Coronary artery (tissue), 2 donors: Measurements from ENCODE around the gene PBX2.

Experiments
- DNase-seq: peaks from one replicate; pipeline ENCODE4 v3.0.0-alpha.2; 2017; ENCODE audit warnings: low spot score
- H3K27ac ChIP-seq, 2 donors: fragments of 200-600 bp; sonication (generic); one replicate each; pipeline ENCODE4 v1.5.1; 2016 to 2019
- H3K4me3 ChIP-seq: fragments of 200-600 bp; sonication (generic); 2 replicates; pipeline ENCODE4 v1.5.1; 2016; ENCODE audit warnings: mild to moderate bottlenecking, moderate library complexity
- TF ChIP-seq, protein P1 (sequence below): fragments of 200-600 bp; sonication (generic); IDR thresholded peaks from one replicate; pipeline ENCODE4 v1.5.1; 2019; ENCODE audit warnings: antibody characterized with exemption

Gene PBX2

DNA sequence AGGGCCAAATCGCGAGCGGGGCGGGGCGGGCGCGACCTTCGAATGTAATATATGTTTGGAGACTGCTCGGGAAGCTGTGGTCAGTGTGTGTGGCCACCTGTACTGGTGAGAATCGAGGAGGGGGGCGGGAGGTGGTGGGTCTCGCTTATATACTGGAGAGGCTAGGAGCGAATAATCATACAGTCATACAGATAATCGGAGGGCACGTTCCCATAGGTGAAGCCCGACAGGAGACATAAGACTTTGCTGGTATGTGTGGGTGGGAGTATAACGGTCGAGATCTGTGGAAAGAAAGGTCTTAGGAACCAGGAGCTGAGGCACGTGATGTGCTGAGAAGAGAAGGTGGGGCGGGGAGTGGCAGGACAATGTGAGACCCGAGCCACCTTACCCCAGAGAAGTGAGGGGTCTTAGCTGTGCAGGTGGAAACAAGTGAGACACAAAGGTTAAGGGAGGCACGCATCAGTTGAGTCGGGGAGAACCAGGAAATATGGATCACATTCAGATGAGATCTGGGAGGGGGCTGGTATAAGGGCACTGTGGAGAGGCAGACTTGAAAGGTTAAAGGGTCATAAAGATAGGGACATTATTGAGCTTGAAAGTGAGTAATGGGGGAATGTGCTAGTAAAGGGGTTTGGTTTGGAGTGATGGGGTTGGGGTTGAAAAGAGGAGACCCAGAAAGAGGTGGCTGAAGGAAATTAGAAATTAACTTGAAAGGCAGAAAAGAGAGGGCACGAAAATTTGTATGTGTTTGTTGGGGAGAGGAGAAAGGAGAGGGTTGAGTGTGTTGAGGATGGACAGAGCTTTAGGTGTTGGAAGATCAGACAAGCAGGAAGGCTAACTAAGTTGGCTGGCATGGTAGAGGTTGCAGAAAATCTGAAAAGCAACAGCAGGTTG is 11.2 kb downstream of the PBX2 start:
- Histone ChIP-seq H3K27ac (peak overlapping the region; percentile 89 to 95), H3K4me3 (peak overlapping the region; percentile 95)
- DNase-seq = no peak
- TF ChIP-seq, protein P1, sequence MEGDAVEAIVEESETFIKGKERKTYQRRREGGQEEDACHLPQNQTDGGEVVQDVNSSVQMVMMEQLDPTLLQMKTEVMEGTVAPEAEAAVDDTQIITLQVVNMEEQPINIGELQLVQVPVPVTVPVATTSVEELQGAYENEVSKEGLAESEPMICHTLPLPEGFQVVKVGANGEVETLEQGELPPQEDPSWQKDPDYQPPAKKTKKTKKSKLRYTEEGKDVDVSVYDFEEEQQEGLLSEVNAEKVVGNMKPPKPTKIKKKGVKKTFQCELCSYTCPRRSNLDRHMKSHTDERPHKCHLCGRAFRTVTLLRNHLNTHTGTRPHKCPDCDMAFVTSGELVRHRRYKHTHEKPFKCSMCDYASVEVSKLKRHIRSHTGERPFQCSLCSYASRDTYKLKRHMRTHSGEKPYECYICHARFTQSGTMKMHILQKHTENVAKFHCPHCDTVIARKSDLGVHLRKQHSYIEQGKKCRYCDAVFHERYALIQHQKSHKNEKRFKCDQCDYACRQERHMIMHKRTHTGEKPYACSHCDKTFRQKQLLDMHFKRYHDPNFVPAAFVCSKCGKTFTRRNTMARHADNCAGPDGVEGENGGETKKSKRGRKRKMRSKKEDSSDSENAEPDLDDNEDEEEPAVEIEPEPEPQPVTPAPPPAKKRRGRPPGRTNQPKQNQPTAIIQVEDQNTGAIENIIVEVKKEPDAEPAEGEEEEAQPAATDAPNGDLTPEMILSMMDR = no peak

DNA sequence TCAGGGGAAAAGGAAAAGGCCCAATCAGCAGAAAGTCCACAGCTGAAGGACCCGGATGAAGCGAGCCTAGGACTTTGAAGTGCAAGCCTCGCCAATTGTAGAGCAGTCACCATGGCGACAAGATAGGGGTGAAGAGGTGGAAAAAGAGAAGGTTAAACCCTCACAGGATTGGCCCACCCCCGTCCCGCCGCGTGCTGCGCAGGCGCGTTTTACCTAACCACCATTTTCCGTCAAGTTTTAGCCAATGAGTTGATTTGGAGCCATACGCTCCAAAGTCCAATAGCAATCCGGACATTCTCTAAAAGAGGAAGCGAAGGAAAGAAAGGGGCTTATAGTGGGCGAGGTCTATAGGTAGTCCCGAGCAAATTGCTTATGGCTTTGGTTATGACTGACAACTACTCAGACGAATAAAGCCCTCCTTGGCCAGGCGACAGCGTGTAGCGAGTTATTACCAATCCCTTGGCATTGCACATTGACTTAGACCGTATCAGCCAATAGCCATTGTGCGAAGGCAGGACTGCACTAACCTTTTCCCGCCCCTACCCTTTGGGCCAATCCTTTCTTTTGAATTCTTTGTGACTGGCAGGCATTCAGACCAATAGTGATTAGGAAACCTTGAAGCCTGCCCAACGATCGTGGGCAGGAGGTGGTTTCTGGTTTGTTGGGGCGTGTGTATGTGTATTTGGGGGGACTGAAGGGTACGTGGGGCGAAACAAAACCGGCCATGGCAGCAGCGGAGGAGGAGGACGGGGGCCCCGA is 12.0 kb downstream of the PBX2 start, which contains the start of gene RNF5:
Gene RNF5 (plus strand): TSS at position 618 of the 759 bp plus-strand sequence. CDS start 107 bp downstream, at position 725.
- peak within 1 kb of the TSS; percentile 89 to 95 for H3K27ac ChIP-seq
- TF ChIP-seq, protein P1 = no peak

DNA sequence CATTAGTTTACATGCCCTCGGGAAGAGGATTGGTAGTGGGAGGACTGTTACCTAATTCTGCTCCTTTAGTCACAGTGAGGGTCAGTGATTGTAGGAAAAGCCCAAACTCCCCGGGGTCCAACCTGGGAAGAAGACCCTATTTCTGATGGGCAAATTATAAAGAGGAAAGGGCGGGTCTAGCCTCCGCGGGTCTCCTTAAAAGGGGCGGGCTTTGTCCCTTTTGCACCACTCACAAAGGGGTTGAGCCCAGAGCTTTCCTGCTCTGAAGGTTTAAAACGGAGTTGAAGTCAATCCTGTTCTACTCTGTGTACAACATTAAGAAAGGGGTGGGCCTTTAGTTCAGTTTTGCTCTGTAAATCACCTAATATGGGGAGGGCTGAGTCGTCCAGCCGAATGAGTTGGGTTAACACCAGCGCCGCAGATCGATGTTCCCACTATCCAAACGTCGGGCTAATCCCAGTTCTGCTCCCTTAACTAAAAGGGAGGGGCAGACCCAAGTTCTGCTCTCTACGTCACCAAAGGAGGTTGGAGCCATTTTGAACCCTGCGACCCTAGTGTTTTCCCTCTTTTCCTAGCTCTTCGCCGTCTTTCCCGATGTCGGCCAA is 12.7 kb downstream of the PBX2 start:
- no peak for DNase-seq

More for the DNA sequence above, 12.0 kb downstream of the PBX2 start, which contains the start of gene RNF5:
- H3K4me3 ChIP-seq = peak within 1 kb of the TSS; percentile 95
- DNase-seq = peak; percentile 99

DNA sequence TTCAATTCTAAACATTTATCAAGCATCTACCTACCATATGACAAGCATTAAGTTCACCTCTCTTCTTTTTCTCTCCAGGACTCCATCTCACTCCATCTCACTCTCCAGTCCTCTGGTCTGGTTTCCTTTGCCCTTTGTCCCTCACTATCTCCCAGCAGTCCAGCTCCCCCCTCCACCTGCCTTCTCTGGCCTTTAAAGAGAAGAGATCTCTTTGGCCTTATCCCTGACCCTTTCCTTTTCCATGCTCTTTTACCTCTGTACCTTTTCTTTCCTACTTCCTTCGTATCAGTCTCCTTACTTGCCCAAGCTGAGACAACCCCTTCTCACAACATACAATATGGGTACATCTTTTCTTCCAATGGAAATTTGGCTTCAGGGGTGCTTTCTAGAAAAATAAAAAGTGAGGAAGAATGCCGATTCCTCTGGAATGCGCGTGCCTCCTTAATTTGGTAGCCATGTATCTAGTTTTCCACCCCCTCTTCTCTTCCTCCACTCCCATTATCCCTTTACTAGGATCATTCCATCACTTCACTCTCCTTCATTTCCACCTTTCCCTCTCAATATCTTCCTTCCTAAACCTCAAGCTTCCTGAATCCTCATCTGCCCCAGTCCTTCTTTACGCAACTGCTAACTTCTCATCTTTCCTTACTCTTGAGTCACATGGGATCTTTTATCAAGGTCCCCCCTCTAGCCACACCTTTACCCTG is 13.4 kb downstream of the PBX2 start:
- DNase-seq = no peak
- H3K27ac ChIP-seq = peak overlapping the region; percentile 89 to 95
- TF ChIP-seq, protein P1 = no peak
- H3K4me3 ChIP-seq = peak overlapping the region; percentile 95

More for the DNA sequence above, 12.7 kb downstream of the PBX2 start:
- TF ChIP-seq, protein P1 = no peak
- Histone ChIP-seq H3K27ac (peak overlapping the region; percentile 89 to 95), H3K4me3 (peak overlapping the region; percentile 95)

DNA sequence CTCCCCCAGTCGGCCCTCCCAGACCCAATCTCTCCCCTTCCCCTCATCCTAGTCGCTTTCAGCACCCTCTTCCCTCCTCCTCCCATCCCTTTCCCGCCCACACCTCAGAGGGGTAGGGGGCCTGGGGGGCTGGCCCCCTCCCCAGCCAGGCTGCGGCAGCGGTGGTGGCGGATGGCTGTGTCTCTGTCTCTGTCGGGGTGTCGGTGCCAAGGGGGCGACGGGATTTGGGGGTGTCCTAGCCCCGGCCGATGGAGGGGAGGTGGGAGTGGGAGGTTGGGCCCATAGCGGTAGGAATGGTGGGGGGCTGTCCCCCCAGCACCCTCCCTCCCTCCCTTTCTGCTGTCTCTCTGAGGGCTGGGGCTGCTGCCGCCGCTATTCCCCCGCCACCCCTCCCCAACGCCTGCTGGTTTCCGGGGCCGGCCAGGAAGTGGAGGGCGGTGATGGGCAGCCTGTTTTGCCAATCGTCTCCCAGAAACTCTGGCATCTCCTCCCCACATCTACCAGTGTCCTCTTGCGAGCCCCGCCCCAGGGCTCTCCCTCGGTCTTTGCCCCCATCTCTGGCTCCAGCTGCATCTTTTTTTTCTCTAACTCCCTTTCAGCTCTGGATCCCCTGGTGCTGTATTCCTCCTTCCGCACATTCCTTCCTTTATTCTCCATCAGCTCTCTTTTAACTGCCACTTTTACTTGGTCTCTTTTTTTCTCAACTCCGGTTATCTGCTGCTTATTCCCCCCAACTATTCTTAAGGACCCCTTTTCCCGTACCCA is 14.1 kb downstream of the PBX2 start, which contains the start of gene AGPAT1:
Gene AGPAT1 (minus strand): TSS at position 374 of the 765 bp plus-strand sequence. CDS start 4,588 bp downstream, outside the sequence.
- Histone ChIP-seq H3K4me3 (peak within 1 kb of the TSS; percentile 95), H3K27ac (peak within 1 kb of the TSS; percentile 89 to 95)
- TF ChIP-seq, protein P1 = no peak
- DNase-seq = peak; percentile 96

DNA sequence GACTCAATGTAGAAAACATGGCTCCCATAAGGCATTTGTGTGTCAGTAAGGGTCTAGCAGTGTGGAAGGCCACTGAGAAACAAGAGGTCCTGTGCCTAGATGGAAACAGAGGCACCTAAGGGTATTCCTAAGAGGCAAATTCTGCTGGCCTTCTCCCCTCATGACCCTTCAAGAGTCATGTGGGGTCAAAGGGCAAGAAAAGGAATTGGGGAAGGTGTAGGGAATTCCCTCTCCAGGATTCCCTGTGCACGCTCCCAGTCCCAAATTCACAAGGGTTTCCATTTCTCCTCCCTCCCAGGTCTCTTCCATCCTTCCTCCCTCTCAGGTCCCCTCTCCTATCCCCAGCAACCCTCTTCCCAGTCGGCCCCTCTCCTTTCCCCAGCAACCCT is 14.7 kb downstream of the PBX2 start:
- H3K27ac ChIP-seq = peak overlapping the region; percentile 89 to 95
- DNase-seq = no peak
- H3K4me3 ChIP-seq = peak overlapping the region; percentile 95
- TF ChIP-seq, protein P1 = no peak
